WTC11 (cell line): ENCODE results near the gene TRNP1. TPM values are rescaled to one million over a fixed set of nuclear protein-coding genes. Genes with fewer than 3 reads are reported as not detected.

Source experiments
- ATAC-seq: fragments of 200-7000 bp; cut with Tn5 transposase; 2 replicates; pipeline ENCODE4 v1.10.0; 2021; ENCODE audit warnings: mild to moderate bottlenecking, moderate library complexity
- CTCF ChIA-PET: fragments of 300-600 bp; sonication (Branson Sonifier 250); formaldehyde crosslinking; loops from one replicate; lab custom pipeline; 2021; ENCODE audit warnings: antibody characterized with exemption; lab: Charles Lee
- POLR2A ChIA-PET: fragments of 350-600 bp; sonication (Branson Sonifier 250); formaldehyde crosslinking; loops from one replicate; lab custom pipeline; 2021; ENCODE audit warnings: antibody characterized with exemption; lab: Charles Lee
- DNase-seq: peaks from one replicate; pipeline ENCODE4 v3.0.0; 2021; ENCODE audit warnings: low spot score
- H3K27ac Mint-ChIP-seq: 2 replicates; pipeline ENCODE4 v1.8.0; 2021; ENCODE audit warnings: mixed read lengths
- H3K27me3 Mint-ChIP-seq: 2 replicates; pipeline ENCODE4 v1.8.0; 2021; ENCODE audit warnings: low read depth, mild to moderate bottlenecking, moderate library complexity, mixed read lengths
- H3K36me3 Mint-ChIP-seq: 2 replicates; pipeline ENCODE4 v1.8.0; 2021; ENCODE audit warnings: mixed read lengths
- H3K4me1 Mint-ChIP-seq: 2 replicates; pipeline ENCODE4 v1.8.0; 2022; ENCODE audit warnings: mixed read lengths
- H3K4me3 Mint-ChIP-seq: 2 replicates; pipeline ENCODE4 v1.8.0; 2021; ENCODE audit warnings: mild to moderate bottlenecking, moderate library complexity, mixed read lengths
- H3K9me3 Mint-ChIP-seq: 2 replicates; pipeline ENCODE4 v1.8.0; 2021; ENCODE audit warnings: mixed read lengths
- ARID4B ChIP-seq: sonication (generic); formaldehyde crosslinking; IDR thresholded peaks from 2 replicates; pipeline ENCODE4 v1.8.0; 2023; ENCODE audit warnings: missing genetic modification reagents, mild to moderate bottlenecking, borderline replicate concordance
- ATF2 ChIP-seq: sonication (generic); formaldehyde crosslinking; IDR thresholded peaks from 2 replicates; pipeline ENCODE4 v1.8.1; 2022; ENCODE audit warnings: low read depth, missing genetic modification reagents, borderline replicate concordance
- ATF3 ChIP-seq: sonication (generic); formaldehyde crosslinking; conservative IDR thresholded peaks from 2 replicates; pipeline ENCODE4 v1.8.1; 2022; ENCODE audit warnings: mild to moderate bottlenecking, missing genetic modification reagents
- ATF6 ChIP-seq: sonication (generic); formaldehyde crosslinking; IDR thresholded peaks from 2 replicates; pipeline ENCODE4 v1.8.1; 2023; ENCODE audit warnings: mild to moderate bottlenecking, missing genetic modification reagents
- ESRRA ChIP-seq: sonication (generic); formaldehyde crosslinking; IDR thresholded peaks from 2 replicates; pipeline ENCODE4 v1.8.1; 2022; ENCODE audit warnings: mild to moderate bottlenecking, missing genetic modification reagents, borderline replicate concordance
- GRHL2 ChIP-seq: fragments of 250-450 bp; sonication (Bioruptor Pico); IDR thresholded peaks from 2 replicates; pipeline ENCODE4 v1.8.0; 2022; ENCODE audit warnings: mild to moderate bottlenecking, moderate library complexity; ENCODE audit not compliant: insufficient replicate concordance, severe bottlenecking
- IRF1 ChIP-seq: sonication (generic); formaldehyde crosslinking; IDR thresholded peaks from 2 replicates; pipeline ENCODE4 v1.8.0; 2023; ENCODE audit warnings: missing genetic modification reagents
- MAX ChIP-seq: sonication (generic); formaldehyde crosslinking; IDR thresholded peaks from 2 replicates; pipeline ENCODE4 v1.8.0; 2022; ENCODE audit warnings: mild to moderate bottlenecking, missing genetic modification reagents
- SMAD3 ChIP-seq: sonication (generic); formaldehyde crosslinking; IDR thresholded peaks from 2 replicates; pipeline ENCODE4 v1.8.0; 2022; ENCODE audit warnings: missing genetic modification reagents, mild to moderate bottlenecking, borderline replicate concordance
- SMAD4 ChIP-seq: sonication (generic); formaldehyde crosslinking; IDR thresholded peaks from 2 replicates; pipeline ENCODE4 v1.8.0; 2022; ENCODE audit warnings: mild to moderate bottlenecking, missing genetic modification reagents
- USF1 ChIP-seq: sonication (generic); formaldehyde crosslinking; IDR thresholded peaks from 2 replicates; pipeline ENCODE4 v1.8.0; 2022; ENCODE audit warnings: mild to moderate bottlenecking, missing genetic modification reagents
- USF2 ChIP-seq: sonication (generic); formaldehyde crosslinking; IDR thresholded peaks from 2 replicates; pipeline ENCODE4 v1.8.1; 2023; ENCODE audit warnings: mild to moderate bottlenecking, missing genetic modification reagents, moderate library complexity
- ZBTB21 ChIP-seq: sonication (generic); formaldehyde crosslinking; IDR thresholded peaks from 2 replicates; pipeline ENCODE4 v1.8.1; 2023; ENCODE audit warnings: mild to moderate bottlenecking, missing genetic modification reagents, borderline replicate concordance
- ZNF121 ChIP-seq: sonication (generic); formaldehyde crosslinking; IDR thresholded peaks from 2 replicates; pipeline ENCODE4 v1.8.0; 2023; ENCODE audit warnings: missing genetic modification reagents
- total RNA-seq: library from RNA; stranded (reverse); gene quantifications from 3 replicates; pipeline ENCODE4 v1.2.3, GENCODE V29; 2021

Gene TRNP1
- total RNA-seq, 1 experiment from 2014 or later, result 37.6 TPM

- TF ChIP-seq ZBTB21 (no peak), SMAD4 (CRISPR knock-in tag) (no peak), ESRRA (CRISPR knock-in tag) (no peak), SMAD3 (CRISPR knock-in tag) (no peak), ATF3 (no peak), IRF1 (CRISPR knock-in tag) (no peak), ATF2 (CRISPR knock-in tag) (no peak), GRHL2 (CRISPR knock-in tag) (no peak), ATF6 (CRISPR knock-in tag) (no peak), ARID4B (CRISPR knock-in tag) (no peak), ZNF121 (CRISPR knock-in tag) (no peak)
Observed at GRCh38 chr1:27018316-27018715, 24.8 kb downstream of the TRNP1 start (continued).

GRCh38 chr1:27021354-27022031 is 28.0 kb downstream of the TRNP1 start:
- ATAC-seq (peak; percentile 57; the same call in 1 of the 2 replicates), DNase-seq (no peak)
- H3K4me1 Mint-ChIP-seq, result peaks cover 23% of the 10 kb centered on the region
- H3K27me3 Mint-ChIP-seq, result peaks cover 3% of the 10 kb centered on the region; the same call in 1 of the 2 replicates
- TF ChIP-seq MAX (CRISPR knock-in tag) (peak; percentile 44; the same call in 1 of the 2 replicates), USF1 (peak; percentile 72; the same call in 1 of the 2 replicates), USF2 (CRISPR knock-in tag) (peak; percentile 63), ZNF121 (CRISPR knock-in tag) (no peak)
- H3K27ac Mint-ChIP-seq, result peak overlapping the region; percentile 18; the same call in 1 of the 2 replicates
- no peaks in the 10 kb centered on the region for H3K9me3 Mint-ChIP-seq
- POLR2A ChIA-PET, result interaction anchor here (0.6 to 1.7 kb wide), 4 partner anchors 9 to 22 kb away, joined by 3 to 7 read pairs (median 3); partner anchors contain the start of gene TENT5B
- CTCF ChIA-PET, result interaction anchor here (0.7 to 1.3 kb wide), 4 partner anchors 23 to 76 kb away, joined by 3 to 4 read pairs (median 4); no protein-coding TSS in a partner anchor
- no peak overlapping the region for H3K4me3 Mint-ChIP-seq
- no peaks in the 10 kb centered on the region for H3K36me3 Mint-ChIP-seq
